Loucy (cell line): ENCODE data around the gene SUPT20H.
A peak's percentile ranks its signal among the peaks of the same experiment; 100 is the strongest.

ENCODE experiments used
- H2AFZ ChIP-seq: fragments of 200-600 bp; sonication (generic); 2 replicates; pipeline ENCODE4 v1.6.0; 2016; ENCODE audit warnings: antibody characterized with exemption, mild to moderate bottlenecking, low read length, moderate library complexity
- H3F3A ChIP-seq: fragments of 200-600 bp; 2 replicates; pipeline ENCODE4 v1.6.0; 2016; ENCODE audit warnings: antibody characterized with exemption, low read depth, mild to moderate bottlenecking
- H3K27me3 ChIP-seq: fragments of 200-600 bp; sonication (generic); 2 replicates; pipeline ENCODE4 v1.6.1; 2014; ENCODE audit warnings: low read length, mild to moderate bottlenecking; ENCODE audit not compliant: insufficient read depth, poor library complexity, severe bottlenecking
- H3K36me3 ChIP-seq: fragments of 200-600 bp; sonication (generic); 2 replicates; pipeline ENCODE4 v1.6.1; 2016; ENCODE audit warnings: low read length; ENCODE audit not compliant: insufficient read depth
- H3K4me1 ChIP-seq: fragments of 200-600 bp; sonication (generic); 2 replicates; pipeline ENCODE4 v1.5.1; 2014; ENCODE audit warnings: low read length, mild to moderate bottlenecking; ENCODE audit not compliant: insufficient read depth, poor library complexity, severe bottlenecking
- H3K4me2 ChIP-seq: fragments of 200-600 bp; sonication (generic); 2 replicates; pipeline ENCODE4 v1.6.0; 2014; ENCODE audit warnings: antibody characterized with exemption, low read length, low read depth, mild to moderate bottlenecking; ENCODE audit not compliant: poor library complexity, severe bottlenecking
- H3K4me3 ChIP-seq: fragments of 200-600 bp; sonication (generic); 2 replicates; pipeline ENCODE4 v1.5.1; 2014; ENCODE audit warnings: low read length, mild to moderate bottlenecking, mixed read lengths; ENCODE audit not compliant: poor library complexity, severe bottlenecking
- H3K79me2 ChIP-seq: fragments of 200-600 bp; sonication (generic); 2 replicates; pipeline ENCODE4 v1.6.1; 2014; ENCODE audit warnings: low read length; ENCODE audit not compliant: insufficient read depth
- H3K9ac ChIP-seq: fragments of 200-600 bp; sonication (generic); 2 replicates; pipeline ENCODE4 v1.6.0; 2014; ENCODE audit warnings: mild to moderate bottlenecking, low read depth, low read length, moderate library complexity; ENCODE audit not compliant: poor library complexity, severe bottlenecking
- H3K9me2 ChIP-seq: fragments of 200-600 bp; sonication (generic); replicated peaks from 2 replicates; pipeline ENCODE4 v1.6.1; 2016; ENCODE audit warnings: low read depth, low read length, mixed read lengths
- H3K9me3 ChIP-seq: fragments of 200-600 bp; sonication (generic); 2 replicates; pipeline ENCODE4 v1.6.1; 2014; ENCODE audit warnings: mild to moderate bottlenecking, antibody characterized with exemption, low read length, low read depth; ENCODE audit not compliant: insufficient read depth
- H4K20me1 ChIP-seq: fragments of 200-600 bp; sonication (generic); 2 replicates; pipeline ENCODE4 v1.6.0; 2014; ENCODE audit warnings: antibody characterized with exemption, low read length, mild to moderate bottlenecking; ENCODE audit not compliant: insufficient read depth, poor library complexity, severe bottlenecking
- CTCF ChIP-seq: fragments of 200-600 bp; sonication (generic); conservative IDR thresholded peaks from 2 replicates; pipeline ENCODE4 v1.5.1; 2014; ENCODE audit warnings: mild to moderate bottlenecking, antibody characterized with exemption, low read length
- EZH2phosphoT487 ChIP-seq: fragments of 200-600 bp; IDR thresholded peaks from 2 replicates; pipeline ENCODE4 v1.6.1; 2018; ENCODE audit warnings: antibody characterized with exemption, mild to moderate bottlenecking, moderate library complexity, borderline replicate concordance

Gene SUPT20H

GRCh38 chr13:37023871-37024270, 35.6 kb downstream of the SUPT20H start:
- peaks cover 92% of the 10 kb centered on the region for H3K36me3 ChIP-seq
- H3K4me2 ChIP-seq, result no peak overlapping the region
- no peak overlapping the region for H3K4me3 ChIP-seq
- no peaks in the 10 kb centered on the region for H3K79me2 ChIP-seq
- H2AFZ ChIP-seq, result no peak overlapping the region
- H3F3A ChIP-seq, result no peaks in the 10 kb centered on the region
- peaks cover 2% of the 10 kb centered on the region for H4K20me1 ChIP-seq
- no peaks in the 10 kb centered on the region for H3K27me3 ChIP-seq
- no peaks in the 10 kb centered on the region for H3K4me1 ChIP-seq
- no peaks in the 10 kb centered on the region for H3K9me3 ChIP-seq
- TF ChIP-seq CTCF, result no peak
- no peak for TF ChIP-seq EZH2phosphoT487
- no peak overlapping the region for H3K9ac ChIP-seq
- H3K9me2 ChIP-seq, result no peaks in the 10 kb centered on the region

- Histone ChIP-seq H3K4me3 (no peak overlapping the region), H2AFZ (no peak overlapping the region), H3K9ac (no peak overlapping the region), H3K9me3 (no peaks in the 10 kb centered on the region), H3F3A (0 out of 2 replicates have a peak, but pooled peaks cover 8% of the 10 kb centered on the region), H3K4me1 (peaks cover 16% of the 10 kb centered on the region), H4K20me1 (no peaks in the 10 kb centered on the region), H3K36me3 (peaks cover 83% of the 10 kb centered on the region), H3K9me2 (no peaks in the 10 kb centered on the region), H3K27me3 (no peaks in the 10 kb centered on the region), H3K4me2 (no peak overlapping the region), H3K79me2 (no peaks in the 10 kb centered on the region; the same call in 1 of the 2 replicates)
- TF ChIP-seq EZH2phosphoT487, result no peak
- TF ChIP-seq CTCF, result no peak
Measured at GRCh38 chr13:37014609-37015008, 44.9 kb downstream of the SUPT20H start.

GRCh38 chr13:37011788-37012187, 47.7 kb downstream of the SUPT20H start:
- TF ChIP-seq CTCF (no peak), EZH2phosphoT487 (no peak)
- peaks cover 92% of the 10 kb centered on the region for H3K36me3 ChIP-seq
- 0 out of 2 replicates have a peak, but pooled peaks cover 8% of the 10 kb centered on the region for H3F3A ChIP-seq

More at GRCh38 chr13:37011788-37012187, 47.7 kb downstream of the SUPT20H start:
- no peak overlapping the region for H3K9ac ChIP-seq
- H3K9me3 ChIP-seq, result no peaks in the 10 kb centered on the region
- peaks cover 11% of the 10 kb centered on the region for H3K79me2 ChIP-seq
- no peaks in the 10 kb centered on the region for H3K27me3 ChIP-seq
- no peaks in the 10 kb centered on the region for H3K9me2 ChIP-seq
- H4K20me1 ChIP-seq, result peaks cover 12% of the 10 kb centered on the region
- H2AFZ ChIP-seq, result no peak overlapping the region
- H3K4me3 ChIP-seq, result peak overlapping the region; percentile 23
- H3K4me2 ChIP-seq, result peak overlapping the region; percentile 45
- peaks cover 23% of the 10 kb centered on the region for H3K4me1 ChIP-seq
